H1 (cell line): ENCODE results near the gene SCAI. TPM values are rescaled to one million over a fixed set of nuclear protein-coding genes. Genes with fewer than 3 reads are reported as not detected.
A peak's percentile ranks its signal among the peaks of the same experiment; 100 is the strongest.

Experiments used
- CTCF ChIA-PET: fragments of 300-600 bp; sonication (Branson Sonifier 250); formaldehyde crosslinking; loops from one replicate; lab custom pipeline; 2021; ENCODE audit not compliant: partially characterized antibody; lab: Charles Lee
- POLR2A ChIA-PET: fragments of 300-600 bp; sonication (Branson Sonifier 250); formaldehyde crosslinking; loops from one replicate; lab custom pipeline; 2021; ENCODE audit warnings: inconsistent platforms; ENCODE audit not compliant: partially characterized antibody; lab: Charles Lee
- DNase-seq, 2 experiments: peaks; one replicate each; pipeline versions ENCODE4 v3.0.0 to v3.0.0-alpha.2; 2010 to 2022; ENCODE audit warnings: low spot score in 2 of 2, low read depth in 1 of 2, mixed read lengths in 1 of 2
- FAIRE-seq: peaks from 2 replicates; lab custom pipeline; 2011; peaks lifted over from hg19 to GRCh38; lab: Jason Lieb, UNC
- H2AFZ ChIP-seq: 2 replicates; pipeline ENCODE4 v1.8.1; 2012; ENCODE audit warnings: low read length, inconsistent platforms
- H2AK5ac ChIP-seq: 2 replicates; pipeline ENCODE4 v1.6.1; 2013; ENCODE audit warnings: low read depth, low read length
- H2BK120ac ChIP-seq: replicated peaks from 2 replicates; pipeline ENCODE3; 2013; ENCODE audit warnings: low read depth, low read length, inconsistent platforms
- H2BK12ac ChIP-seq: 2 replicates; pipeline ENCODE4 v1.6.1; 2013; ENCODE audit warnings: low read depth, low read length
- H2BK15ac ChIP-seq: 2 replicates; pipeline ENCODE4 v1.6.1; 2013; ENCODE audit warnings: low read length
- H2BK20ac ChIP-seq: 2 replicates; pipeline ENCODE4 v1.6.1; 2013; ENCODE audit warnings: low read length
- H2BK5ac ChIP-seq: 2 replicates; pipeline ENCODE4 v1.6.1; 2013; ENCODE audit warnings: low read depth, low read length
- H3K14ac ChIP-seq: 2 replicates; pipeline ENCODE4 v1.6.1; 2013; ENCODE audit warnings: inconsistent platforms; ENCODE audit not compliant: insufficient read length
- H3K18ac ChIP-seq: 2 replicates; pipeline ENCODE4 v1.6.1; 2013; ENCODE audit warnings: low read length; ENCODE audit errors: extremely low read depth
- H3K23ac ChIP-seq: 2 replicates; pipeline ENCODE4 v1.6.1; 2013; ENCODE audit warnings: inconsistent platforms; ENCODE audit not compliant: insufficient read length
- H3K23me2 ChIP-seq: 2 replicates; pipeline ENCODE4 v1.6.1; 2013; ENCODE audit warnings: low read depth, low read length
- H3K27ac ChIP-seq: 2 replicates; pipeline ENCODE4 v1.6.1; 2011; ENCODE audit warnings: low read depth, low read length, inconsistent platforms
- H3K27me3 ChIP-seq, 4 experiments: replicated peaks in 1 of 4; 1 replicate in 1 of 4; 2 replicates in 3 of 4; pipeline versions ENCODE4 v1.6.1 to v1.8.1; 2011 to 2013; ENCODE audit warnings: low read length in 3 of 4, mild to moderate bottlenecking in 3 of 4, inconsistent platforms in 2 of 4, mixed read lengths in 2 of 4, moderate library complexity in 1 of 4; ENCODE audit not compliant: control insufficient read depth in 3 of 4, insufficient read depth in 3 of 4; ENCODE audit errors: extremely low read depth in 1 of 4
- H3K36me3 ChIP-seq, 4 experiments: 2 replicates each; pipeline versions ENCODE4 v1.6.1 to v1.8.1; 2011 to 2013; ENCODE audit warnings: mild to moderate bottlenecking in 4 of 4, low read length in 3 of 4, moderate library complexity in 2 of 4, control low read depth in 1 of 4, inconsistent platforms in 1 of 4; ENCODE audit not compliant: insufficient read depth in 4 of 4, control insufficient read depth in 2 of 4
- H3K4ac ChIP-seq: replicated peaks from 2 replicates; pipeline ENCODE3; 2013; ENCODE audit warnings: low read length, low read depth, mixed read lengths, inconsistent platforms; ENCODE audit not compliant: insufficient read length
- H3K4me1 ChIP-seq, 4 experiments: replicated peaks in 1 of 4; 1 replicate in 1 of 4; 2 replicates in 3 of 4; pipeline versions ENCODE4 v1.6.1 to v1.8.1; 2011 to 2013; ENCODE audit warnings: low read length in 3 of 4, inconsistent platforms in 2 of 4, mixed read lengths in 1 of 4; ENCODE audit not compliant: insufficient read depth in 4 of 4, control insufficient read depth in 3 of 4
- H3K4me2 ChIP-seq, 2 experiments: 2 replicates each; pipeline versions ENCODE4 v1.6.1 to v1.8.1; 2011 to 2013; ENCODE audit warnings: low read depth in 2 of 2, low read length in 2 of 2, control low read depth in 1 of 2, inconsistent platforms in 1 of 2, mild to moderate bottlenecking in 1 of 2; ENCODE audit not compliant: insufficient read depth in 1 of 2
- H3K4me3 ChIP-seq, 4 experiments: fragments of 200-600, 300-600 bp in 1 of 4; sonication (generic), shearing (Covaris generic), sonication (Bioruptor Twin) in 1 of 4; 2 replicates each; pipeline versions ENCODE4 v1.5.1 to v1.8.1; 2011 to 2016; ENCODE audit warnings: low read length in 4 of 4, low read depth in 3 of 4, control low read depth in 2 of 4, inconsistent platforms in 2 of 4, mild to moderate bottlenecking in 2 of 4, mixed read lengths in 1 of 4, moderate library complexity in 1 of 4; ENCODE audit not compliant: insufficient read depth in 2 of 4; ENCODE audit errors: extremely low read depth in 1 of 4
- H3K56ac ChIP-seq: replicated peaks from 2 replicates; pipeline ENCODE3; 2013; ENCODE audit warnings: low read depth, mild to moderate bottlenecking, mixed read lengths, low read length, inconsistent platforms; ENCODE audit not compliant: insufficient read length
- H3K79me1 ChIP-seq: 2 replicates; pipeline ENCODE4 v1.6.1; 2013; ENCODE audit warnings: low read depth, low read length, control low read depth
- H3K79me2 ChIP-seq, 2 experiments: 2 replicates each; pipeline versions ENCODE4 v1.6.1 to v1.8.1; 2012 to 2013; ENCODE audit warnings: low read length in 2 of 2, mild to moderate bottlenecking in 2 of 2, inconsistent platforms in 1 of 2; ENCODE audit not compliant: insufficient read depth in 2 of 2, control insufficient read depth in 1 of 2
- H3K9ac ChIP-seq, 4 experiments: replicated peaks in 1 of 4; 1 replicate in 1 of 4; 2 replicates in 3 of 4; pipeline versions ENCODE4 v1.6.1 to v1.8.1; 2011 to 2013; ENCODE audit warnings: low read depth in 3 of 4, low read length in 3 of 4, control low read depth in 2 of 4, mild to moderate bottlenecking in 2 of 4, moderate library complexity in 2 of 4, inconsistent platforms in 1 of 4; ENCODE audit errors: extremely low read depth in 1 of 4
- H3K9me3 ChIP-seq, 2 experiments: 2 replicates each; pipeline versions ENCODE4 v1.6.1 to v1.8.1; 2012 to 2013; ENCODE audit warnings: mild to moderate bottlenecking in 2 of 2, moderate library complexity in 2 of 2, control low read depth in 1 of 2, inconsistent platforms in 1 of 2, low read depth in 1 of 2, low read length in 1 of 2, mixed read lengths in 1 of 2; ENCODE audit not compliant: insufficient read depth in 2 of 2
- H4K20me1 ChIP-seq, 2 experiments: replicated peaks in 1 of 2; 2 replicates each; pipeline versions ENCODE3 to v1.8.1; 2011 to 2013; ENCODE audit warnings: inconsistent platforms in 2 of 2, low read length in 2 of 2, mild to moderate bottlenecking in 1 of 2; ENCODE audit not compliant: insufficient read depth in 2 of 2, control insufficient read depth in 1 of 2
- H4K5ac ChIP-seq: 2 replicates; pipeline ENCODE4 v1.6.1; 2013; ENCODE audit warnings: low read length, low read depth, mixed read lengths, inconsistent platforms; ENCODE audit not compliant: insufficient read length
- H4K8ac ChIP-seq: 2 replicates; pipeline ENCODE4 v1.8.0; 2013; ENCODE audit warnings: mild to moderate bottlenecking, moderate library complexity, low read length, inconsistent platforms; ENCODE audit not compliant: insufficient read depth; ENCODE audit errors: extremely low read depth
- H4K91ac ChIP-seq: replicated peaks from 2 replicates; pipeline ENCODE3; 2013; ENCODE audit warnings: low read length, mixed read lengths, inconsistent platforms; ENCODE audit not compliant: insufficient read length
- ASH2L ChIP-seq: fragments of 200-600, 300-600 bp; sonication (generic); IDR thresholded peaks from one replicate; pipeline ENCODE4 v1.7.1; 2017; ENCODE audit warnings: low read length
- CTCF ChIP-seq, 3 experiments: IDR thresholded peaks; 1 replicate in 2 of 3; 2 replicates in 1 of 3; pipeline versions ENCODE4 v1.5.1 to v1.6.1; 2011; ENCODE audit warnings: low read length in 3 of 3, mild to moderate bottlenecking in 3 of 3, inconsistent platforms in 2 of 3, low read depth in 1 of 3, moderate library complexity in 1 of 3; ENCODE audit not compliant: insufficient read depth in 1 of 3; ENCODE audit errors: control extremely low read depth in 1 of 3
- HDAC6 ChIP-seq: IDR thresholded peaks from one replicate; pipeline ENCODE4 v1.7.1; 2012; ENCODE audit warnings: low read depth, mild to moderate bottlenecking, inconsistent platforms, low read length, moderate library complexity
- KDM4A ChIP-seq: IDR thresholded peaks from one replicate; pipeline ENCODE4 v1.7.1; 2012; ENCODE audit warnings: low read depth, mild to moderate bottlenecking, moderate library complexity, low read length, inconsistent platforms; ENCODE audit not compliant: severe bottlenecking
- PHF8 ChIP-seq: fragments of 200-600 bp; sonication (generic); conservative IDR thresholded peaks from 2 replicates; pipeline ENCODE4 v1.7.1; 2012; ENCODE audit warnings: low read depth, mild to moderate bottlenecking, inconsistent platforms, low read length, moderate library complexity
- SIN3A ChIP-seq, 2 experiments: IDR thresholded peaks in 1 of 2; conservative IDR thresholded peaks in 1 of 2; 2 replicates each; pipeline ENCODE4 v1.6.1; 2011 to 2012; ENCODE audit warnings: low read length in 2 of 2, improper control_type of control experiment in 1 of 2, low read depth in 1 of 2, mild to moderate bottlenecking in 1 of 2
- TAF7 ChIP-seq: optimal IDR thresholded peaks from 2 replicates; pipeline ENCODE3; 2011; ENCODE audit warnings: low read depth, mild to moderate bottlenecking, inconsistent platforms, low read length, moderate library complexity, borderline replicate concordance
- WGBS, 2 experiments: shearing (Covaris generic) in 1 of 2; methylation state at CpG; one replicate each; pipeline versions ENCODE4 v1.1.6 to v1.1.7; 2013 to 2015; ENCODE audit warnings: low lambda C conversion rate in 2 of 2, mixed read lengths in 2 of 2, inconsistent platforms in 1 of 2, low coverage in 1 of 2, missing lambda C conversion rate in 1 of 2; ENCODE audit not compliant: insufficient replicate concordance in 2 of 2, insufficient coverage in 1 of 2, insufficient read length in 1 of 2; ENCODE audit errors: extremely low coverage in 1 of 2, missing lambda C conversion rate in 1 of 2; 5-methylcytosine and 5-hydroxymethylcytosine counted together
- polyA plus RNA-seq, 7 experiments: library from polyadenylated mRNA; depleted of rRNA in 3 of 7; stranded (reverse) in 5 of 7; unstranded in 2 of 7; fragments of >200 nt in 5 of 7; fragments of 200-250 nt in 2 of 7; gene quantifications; 1 replicate in 5 of 7; 2 replicates in 1 of 7; 4 replicates in 1 of 7; pipeline versions ENCODE4 v1.2.1 to v1.2.3, GENCODE V29; 2011 to 2013; ENCODE audit warnings: missing spikeins in 2 of 7, mixed read lengths in 2 of 7
- total RNA-seq: library from RNA; stranded (reverse); fragmentation: NEBNext Ultra II Directional; extraction: Animal tissue kit (Norgen Biotek cat#: 25700); gene quantifications from 2 replicates; pipeline ENCODE4 v1.2.1, GENCODE V29; 2021

SCAI gene
- total and polyA plus RNA-seq, 2 of the 8 experiments (the other 6 are each of a cell fraction or from before 2014, with no cell fraction given), result 6.4 to 19.8 TPM

GRCh38 chr9:125142560-125143376, 560 bp downstream of the SCAI start:
- Histone ChIP-seq H3K79me1 (peaks cover 3% of the 10 kb centered on the region; the same call in 1 of the 2 replicates), H4K91ac (no peak overlapping the region), H2BK15ac (no peak overlapping the region), H3K9me3 (no peaks in the 10 kb centered on the region), H3K79me2 (peaks cover 0 to 33% of the 10 kb centered on the region in 2 experiments; a peak in 3 of 4 replicates), H2BK120ac (no peak overlapping the region), H3K4me2 (peak overlapping the region; percentile 62 to 91), H3K4ac (no peak overlapping the region), H2BK5ac (peak overlapping the region; percentile 85; the same call in 1 of the 2 replicates), H3K27me3 (no peaks in the 10 kb centered on the region), H3K4me1 (peaks cover 0 to 4% (median 2%) of the 10 kb centered on the region in 4 experiments; a peak in 2 of 7 replicates), H3K9ac (peak overlapping the region; percentile 65 to 90 (median 73)), H3K4me3 (peak overlapping the region; percentile 64 to 87 (median 74)), H4K8ac (peak overlapping the region; percentile 3; the same call in 1 of the 2 replicates), H3K18ac (peak overlapping the region; percentile 17), H2AFZ (peak overlapping the region; percentile 61; the same call in 1 of the 2 replicates), H4K20me1 (peaks cover 0 to 1% of the 10 kb centered on the region in 2 experiments), H3K56ac (no peak overlapping the region), H4K5ac (no peak overlapping the region), H3K14ac (peak overlapping the region; percentile 35), H2AK5ac (no peak overlapping the region), H3K23me2 (no peaks in the 10 kb centered on the region; the same call in 1 of the 2 replicates), H2BK20ac (no peak overlapping the region), H2BK12ac (no peak overlapping the region), H3K36me3 (peaks cover 0 to 12% (median 2%) of the 10 kb centered on the region in 4 experiments; a peak in 4 of 8 replicates), H3K23ac (no peak overlapping the region), H3K27ac (peak overlapping the region; percentile 77)
- WGBS, 2 experiments, result 22% methylated on average over 10 of the region's 54 CpGs; no CpG with 5 or more reads in 1 of the 2 experiments
- FAIRE-seq, result no peak
- peak in 1 of 2 experiments; percentile 71 for DNase-seq
- CTCF ChIA-PET, result interaction anchor here (0.6 to 1.5 kb wide), 9 partner anchors 9 to 695 kb away, joined by 3 to 7 read pairs (median 5); no protein-coding TSS in a partner anchor
- POLR2A ChIA-PET, result interaction anchor here (0.6 to 1.3 kb wide), 7 partner anchors 9 to 208 kb away, joined by 3 to 4 read pairs (median 4); partner anchors contain the start of gene HSPA5
- peak; percentile 14 for TF ChIP-seq ASH2L
- TF ChIP-seq HDAC6, result no peak
- TF ChIP-seq CTCF (IDR thresholded peaks at IDR 0.05; ENCODE audit: control extremely low read depth in 1 of 3, insufficient read depth in 1 of 3, low read depth in 1 of 3, low read length in 3 of 3), result peak in 2 of 3 experiments; percentile 34 to 58; a peak in 2 of 4 replicates
- TF ChIP-seq KDM4A, result peak; percentile 36
- TF ChIP-seq TAF7, result peak; percentile 4
- TF ChIP-seq SIN3A (conservative IDR thresholded peaks at IDR 0.05 in 1 of 2, IDR thresholded peaks at IDR 0.05 in 1 of 2; ENCODE audit: low read depth in 1 of 2, low read length in 2 of 2), result 0 out of 4 replicates have a peak, but pooled peaks of 1 of the 2 experiments have one; percentile 9
- TF ChIP-seq PHF8, result no peak; the same call in 1 of the 2 replicates
- TF ChIP-seq, all 59 proteins: peak for 5
